ENCODE results near the gene MEAF6. TPM values are rescaled to one million over a fixed set of nuclear protein-coding genes. Genes with fewer than 3 reads are reported as not detected.

The MEAF6 gene
- total RNA-seq, 6 donors from 2014 or later: 59.9 to 131 (median 75.1) TPM

DNA sequence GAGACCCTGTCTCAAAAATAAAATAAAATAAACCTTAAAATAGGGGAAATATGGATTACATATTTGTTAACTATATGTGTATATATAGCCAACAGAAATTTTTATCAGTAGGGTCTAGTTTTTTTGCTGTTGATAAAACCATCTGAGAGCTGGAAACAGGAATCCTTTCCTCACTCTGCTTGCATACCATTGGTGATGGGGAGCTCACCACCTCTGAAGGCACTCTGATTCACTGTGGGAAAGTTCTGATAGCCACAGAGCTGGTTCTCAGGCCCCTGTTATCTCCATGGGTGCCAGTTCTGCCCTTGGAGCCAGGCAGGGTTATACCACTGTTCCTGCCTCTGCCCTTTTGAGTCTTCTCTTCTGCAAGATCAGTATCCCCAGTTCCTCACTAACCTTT, 58.0 kb downstream of the MEAF6 start:
- Histone ChIP-seq H3K4me3 (no peak overlapping the region), H3K9me3 (no peaks in the 10 kb centered on the region), H3K27ac (no peak overlapping the region), H3K4me1 (peaks cover 7 to 12% (median 8%) of the 10 kb centered on the region in 4 donors), H3K36me3 (no peaks in the 10 kb centered on the region), H3K27me3 (no peaks in the 10 kb centered on the region)
- ATAC-seq (ENCODE audit: low FRiP score in 2 of 2): no peak
- DNase-seq: no peak
- TF ChIP-seq POLR2A (IDR thresholded peaks at IDR 0.05): no peak
- no peak for TF ChIP-seq EP300 (IDR thresholded peaks at IDR 0.05)
- TF ChIP-seq, protein P1, sequence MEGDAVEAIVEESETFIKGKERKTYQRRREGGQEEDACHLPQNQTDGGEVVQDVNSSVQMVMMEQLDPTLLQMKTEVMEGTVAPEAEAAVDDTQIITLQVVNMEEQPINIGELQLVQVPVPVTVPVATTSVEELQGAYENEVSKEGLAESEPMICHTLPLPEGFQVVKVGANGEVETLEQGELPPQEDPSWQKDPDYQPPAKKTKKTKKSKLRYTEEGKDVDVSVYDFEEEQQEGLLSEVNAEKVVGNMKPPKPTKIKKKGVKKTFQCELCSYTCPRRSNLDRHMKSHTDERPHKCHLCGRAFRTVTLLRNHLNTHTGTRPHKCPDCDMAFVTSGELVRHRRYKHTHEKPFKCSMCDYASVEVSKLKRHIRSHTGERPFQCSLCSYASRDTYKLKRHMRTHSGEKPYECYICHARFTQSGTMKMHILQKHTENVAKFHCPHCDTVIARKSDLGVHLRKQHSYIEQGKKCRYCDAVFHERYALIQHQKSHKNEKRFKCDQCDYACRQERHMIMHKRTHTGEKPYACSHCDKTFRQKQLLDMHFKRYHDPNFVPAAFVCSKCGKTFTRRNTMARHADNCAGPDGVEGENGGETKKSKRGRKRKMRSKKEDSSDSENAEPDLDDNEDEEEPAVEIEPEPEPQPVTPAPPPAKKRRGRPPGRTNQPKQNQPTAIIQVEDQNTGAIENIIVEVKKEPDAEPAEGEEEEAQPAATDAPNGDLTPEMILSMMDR (IDR thresholded peaks at IDR 0.05): no peak
- no peak for TF ChIP-seq POLR2AphosphoS5 (IDR thresholded peaks at IDR 0.05)

DNA sequence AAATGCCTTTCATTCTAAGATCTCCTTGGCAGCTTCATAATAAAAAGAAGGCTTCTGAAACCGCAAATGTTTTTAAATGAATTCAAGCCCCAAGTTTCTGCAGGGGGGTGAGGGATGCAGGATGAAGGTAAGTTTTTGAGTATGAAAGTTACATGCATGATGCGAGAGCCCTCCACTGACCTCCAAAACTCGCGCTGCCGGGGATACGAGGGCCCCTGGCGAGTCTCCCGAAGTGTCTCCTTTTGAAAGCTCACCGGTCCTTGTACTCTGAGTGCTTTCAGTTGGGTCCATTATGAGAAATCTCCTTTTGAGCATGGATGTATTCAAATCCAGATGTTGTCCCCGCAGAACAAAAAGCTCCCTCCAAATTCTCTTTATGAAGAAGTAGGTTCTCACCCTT, 59.0 kb downstream of the MEAF6 start:
- TF ChIP-seq EP300 (IDR thresholded peaks at IDR 0.05) (no peak), POLR2A (IDR thresholded peaks at IDR 0.05) (no peak)
- TF ChIP-seq, protein P1 (IDR thresholded peaks at IDR 0.05): no peak
- 88 to 90% methylated on average over 10 of the region's 10 CpGs for WGBS, 2 donors
- Histone ChIP-seq H3K4me3 (no peak overlapping the region), H3K27ac (peak overlapping the region; percentile 15 to 76 (median 58)), H3K36me3 (no peaks in the 10 kb centered on the region), H3K4me1 (peaks cover 7 to 12% (median 8%) of the 10 kb centered on the region in 4 donors), H3K27me3 (no peaks in the 10 kb centered on the region), H3K9me3 (no peaks in the 10 kb centered on the region)
- DNase-seq: no peak
- no peak for ATAC-seq (ENCODE audit: low FRiP score in 2 of 2)

DNA sequence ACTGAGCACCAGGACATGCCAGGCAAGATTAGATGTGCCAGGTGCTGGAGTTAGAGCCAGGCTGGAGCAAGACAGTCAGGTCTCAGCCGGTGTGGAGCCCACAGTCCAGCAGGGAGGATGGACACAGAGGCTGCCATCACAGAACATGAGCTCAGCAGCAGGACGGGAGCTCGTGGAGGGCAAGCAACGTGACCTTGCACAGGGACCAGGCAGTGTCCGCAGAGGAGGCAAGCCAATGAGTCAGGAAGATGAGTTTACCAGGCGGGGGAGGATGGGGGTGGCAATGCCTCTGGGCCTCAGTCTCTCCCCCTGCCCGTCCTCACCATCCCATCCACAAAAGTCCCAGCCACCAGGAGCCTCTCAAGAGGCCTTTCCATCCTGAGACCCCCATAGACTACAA, 60.9 kb downstream of the MEAF6 start:
- TF ChIP-seq POLR2AphosphoS5 (IDR thresholded peaks at IDR 0.05) (no peak), EP300 (IDR thresholded peaks at IDR 0.05) (no peak), POLR2A (IDR thresholded peaks at IDR 0.05) (no peak)
- TF ChIP-seq, protein P1 (IDR thresholded peaks at IDR 0.05): no peak
- DNase-seq (no peak), ATAC-seq (ENCODE audit: low FRiP score in 2 of 2) (no peak)
- peaks cover 7 to 12% (median 10%) of the 10 kb centered on the region in 4 donors for H3K4me1 ChIP-seq
- H3K36me3 ChIP-seq: no peaks in the 10 kb centered on the region
- no peaks in the 10 kb centered on the region for H3K9me3 ChIP-seq
- H3K27ac ChIP-seq: no peak overlapping the region
- H3K27me3 ChIP-seq: no peaks in the 10 kb centered on the region
- no peak overlapping the region for H3K4me3 ChIP-seq
- 71 to 94% methylated on average over 6 to 7 of the region's 7 CpGs for WGBS, 2 donors

DNA sequence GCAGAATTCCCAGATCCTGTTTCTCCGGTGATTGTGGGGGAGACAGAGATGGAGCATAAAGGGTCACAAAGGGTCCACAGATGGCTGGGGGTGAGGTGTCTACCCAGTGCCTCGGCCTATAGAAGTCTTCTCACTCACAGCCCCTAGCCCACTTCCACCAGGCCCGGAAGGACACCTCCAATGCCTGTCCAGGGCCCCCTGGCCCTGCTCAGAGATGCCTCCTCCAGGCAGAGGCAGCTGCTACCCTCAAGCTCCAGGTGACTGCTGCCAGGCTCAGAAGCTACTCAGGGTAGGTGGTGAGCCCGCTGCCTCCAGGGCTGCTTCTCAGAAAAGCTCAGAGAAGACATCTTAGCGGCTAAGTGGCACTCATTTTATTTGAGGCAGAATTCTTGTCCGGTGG, 62.1 kb downstream of the MEAF6 start:
- Histone ChIP-seq H3K4me1 (peaks cover 7 to 12% (median 10%) of the 10 kb centered on the region in 4 donors), H3K27ac (no peak overlapping the region), H3K27me3 (no peaks in the 10 kb centered on the region), H3K9me3 (no peaks in the 10 kb centered on the region), H3K36me3 (no peaks in the 10 kb centered on the region), H3K4me3 (no peak overlapping the region)
- TF ChIP-seq EP300 (IDR thresholded peaks at IDR 0.05): no peak
- no peak for TF ChIP-seq POLR2A (IDR thresholded peaks at IDR 0.05)
- TF ChIP-seq, protein P1 (IDR thresholded peaks at IDR 0.05): no peak
- TF ChIP-seq POLR2AphosphoS5 (IDR thresholded peaks at IDR 0.05): no peak
- WGBS, 2 donors: 77 to 85% methylated on average over 2 to 6 of the region's 6 CpGs
- no peak for DNase-seq
- ATAC-seq (ENCODE audit: low FRiP score in 2 of 2): no peak

DNA sequence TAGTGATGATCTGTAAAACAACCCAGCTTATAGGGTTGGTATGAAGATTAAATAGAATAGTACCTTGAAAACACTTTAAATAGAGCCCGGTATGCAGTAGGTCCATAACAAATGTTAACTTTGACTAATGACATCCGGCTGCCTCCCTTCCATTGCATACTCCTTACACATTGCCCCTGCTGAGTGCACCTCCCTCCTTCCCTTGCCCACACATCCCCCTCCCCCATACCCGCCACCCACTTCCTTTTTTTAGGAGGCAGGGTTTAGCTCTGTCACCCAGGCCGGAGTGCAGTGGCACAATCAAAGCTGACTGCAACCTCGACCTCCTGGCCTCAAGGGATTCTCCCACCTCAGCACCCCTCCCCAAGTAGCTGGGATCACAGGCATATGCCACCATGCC, 64.6 kb downstream of the MEAF6 start:
- peak in 1 of 2 donors; percentile 30 for ATAC-seq (ENCODE audit: low FRiP score in 2 of 2)
- no peaks in the 10 kb centered on the region for H3K9me3 ChIP-seq
- peak in 1 of 2 donors; percentile 53 for DNase-seq
- H3K27me3 ChIP-seq: no peaks in the 10 kb centered on the region
- TF ChIP-seq POLR2A (IDR thresholded peaks at IDR 0.05) (no peak), POLR2AphosphoS5 (IDR thresholded peaks at IDR 0.05) (no peak), EP300 (IDR thresholded peaks at IDR 0.05) (no peak)
- TF ChIP-seq, protein P1 (IDR thresholded peaks at IDR 0.05): no peak
- peaks cover 2 to 7% (median 4%) of the 10 kb centered on the region in 4 donors for H3K4me1 ChIP-seq
- no peaks in the 10 kb centered on the region for H3K36me3 ChIP-seq
- H3K27ac ChIP-seq: no peak overlapping the region
- H3K4me3 ChIP-seq: no peak overlapping the region
- WGBS, 2 donors: 18 to 22% methylated on average over 5 of the region's 5 CpGs

Data from upper lobe of left lung (tissue), 6 donors.